HPDE6-E6E7 (cell line): ENCODE data around the gene ZNF487.

Experiments
- DNase-seq: peaks from one replicate; pipeline ENCODE4 v3.0.0; 2011; ENCODE audit warnings: missing footprints; ENCODE audit errors: extremely low spot score

Gene ZNF487

GRCh38 chr10:43524434-43525247 is 87.7 kb downstream of the ZNF487 start:
- no peak for DNase-seq
